Activated CD4-positive, alpha-beta T cell treated with anti-CD3 and anti-CD28 coated beads, Interleukin-2, amount 10 ng/mL, durations not matched to agents 7 days and 5 days (primary cell): ENCODE results near the gene CLTB. TPM values are rescaled to one million over a fixed set of nuclear protein-coding genes. Genes with fewer than 3 reads are reported as not detected.
"Not testable (repeated sequence)": the region's sequence is repeated elsewhere in the genome, so short reads cannot be mapped to it uniquely, and the experiment has no call there.

Experiments used
- CTCF ChIA-PET: fragments of 350-600 bp; sonication (Branson Sonifier 250); formaldehyde crosslinking; loops from one replicate; lab custom pipeline; 2021; ENCODE audit warnings: antibody characterized with exemption; lab: Charles Lee
- POLR2A ChIA-PET: fragments of 350-600 bp; sonication (Branson Sonifier 250); formaldehyde crosslinking; loops from one replicate; lab custom pipeline; 2021; ENCODE audit warnings: antibody characterized with exemption; lab: Charles Lee
- DNase-seq: peaks from one replicate; pipeline ENCODE4 v3.0.0-alpha.2; 2020
- H3K27ac Mint-ChIP-seq: one replicate; pipeline ENCODE4 v1.8.0; 2021; ENCODE audit warnings: mild to moderate bottlenecking, moderate library complexity, mixed read lengths
- H3K27me3 Mint-ChIP-seq: one replicate; pipeline ENCODE4 v1.8.0; 2021; ENCODE audit warnings: mixed read lengths
- H3K36me3 Mint-ChIP-seq: one replicate; pipeline ENCODE4 v1.8.0; 2021; ENCODE audit warnings: low read depth, mixed read lengths
- H3K4me1 Mint-ChIP-seq: one replicate; pipeline ENCODE4 v1.8.0; 2021; ENCODE audit warnings: mixed read lengths
- H3K4me3 Mint-ChIP-seq: one replicate; pipeline ENCODE4 v1.8.0; 2021; ENCODE audit warnings: mild to moderate bottlenecking, moderate library complexity, mixed read lengths
- H3K9me3 Mint-ChIP-seq: one replicate; pipeline ENCODE4 v1.8.0; 2021; ENCODE audit warnings: mixed read lengths
- total RNA-seq, 2 experiments: library from RNA; stranded (reverse); gene quantifications; one replicate each; pipeline ENCODE4 v1.2.3, GENCODE V29; 2021

The CLTB gene
- total RNA-seq, 2 experiments from 2014 or later, result 53.8 to 65.8 TPM

DNA sequence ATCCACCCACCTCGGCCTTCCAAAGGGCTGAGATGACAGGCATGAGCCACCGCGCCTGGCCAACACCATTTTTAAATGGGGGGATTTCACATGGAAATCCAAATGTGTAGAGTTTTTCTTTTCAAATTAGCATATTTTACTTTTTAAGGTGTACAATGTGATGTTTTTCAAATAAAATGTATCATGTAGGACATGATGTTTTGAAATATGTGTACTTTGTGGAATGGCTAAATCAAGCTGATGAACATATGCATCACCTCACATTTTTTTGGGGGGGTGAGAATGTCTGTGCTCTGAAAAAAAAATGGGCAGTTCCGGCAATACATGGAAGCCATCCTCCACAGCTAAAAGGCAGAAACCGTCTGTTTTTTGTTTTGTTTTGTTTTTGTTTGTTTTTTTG lies 28.4 kb upstream of the CLTB start:
- H3K36me3 Mint-ChIP-seq, result peaks cover 2% of the 10 kb centered on the region

DNA sequence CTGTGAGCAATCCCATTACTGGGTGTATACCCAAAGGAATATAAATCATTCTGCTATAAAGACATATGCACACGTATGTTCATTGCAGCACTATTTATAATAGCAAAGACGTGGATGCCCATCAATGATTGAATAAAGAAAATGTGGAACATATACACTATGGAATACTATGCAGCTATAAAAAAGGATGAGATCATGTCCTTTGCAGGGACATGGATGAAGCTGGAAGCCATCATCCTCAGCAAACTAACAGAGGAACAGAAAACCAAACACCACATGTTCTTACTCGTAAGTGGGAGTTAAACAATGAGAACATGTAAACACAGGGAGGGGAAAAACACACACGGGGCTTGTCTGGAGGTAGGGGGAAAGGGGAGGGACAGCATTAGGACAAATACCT lies 26.6 kb upstream of the CLTB start:
- POLR2A ChIA-PET, H3K9me3 Mint-ChIP-seq, H3K36me3 Mint-ChIP-seq, H3K4me3 Mint-ChIP-seq, H3K27me3 Mint-ChIP-seq, DNase-seq, H3K27ac Mint-ChIP-seq: not testable (repeated sequence)
- CTCF ChIA-PET, result interaction anchor here (1.2 kb wide), 1 partner anchor 99 kb away, joined by 3 read pairs; no protein-coding TSS in a partner anchor
- peaks cover 12% of the 10 kb centered on the region for H3K4me1 Mint-ChIP-seq

More for the DNA sequence above, 28.4 kb upstream of the CLTB start:
- H3K27ac Mint-ChIP-seq, result no peak overlapping the region
- no peak for DNase-seq
- no peak overlapping the region for H3K4me3 Mint-ChIP-seq
- ChIA-PET CTCF (no interaction called here), POLR2A (no interaction called here)
- H3K27me3 Mint-ChIP-seq, result peaks cover 9% of the 10 kb centered on the region
- peaks cover 22% of the 10 kb centered on the region for H3K4me1 Mint-ChIP-seq
- H3K9me3 Mint-ChIP-seq, result no peaks in the 10 kb centered on the region

GRCh38 chr5:176441921-176442323 lies 25.6 kb upstream of the CLTB start:
- Mint-ChIP-seq H3K4me3 (no peak overlapping the region), H3K36me3 (no peaks in the 10 kb centered on the region)
- CTCF ChIA-PET, result interaction anchor here (0.6 to 1.4 kb wide), 3 partner anchors 25 to 612 kb away, joined by 3 to 5 read pairs (median 4); partner anchors contain the start of gene CLTB

DNA sequence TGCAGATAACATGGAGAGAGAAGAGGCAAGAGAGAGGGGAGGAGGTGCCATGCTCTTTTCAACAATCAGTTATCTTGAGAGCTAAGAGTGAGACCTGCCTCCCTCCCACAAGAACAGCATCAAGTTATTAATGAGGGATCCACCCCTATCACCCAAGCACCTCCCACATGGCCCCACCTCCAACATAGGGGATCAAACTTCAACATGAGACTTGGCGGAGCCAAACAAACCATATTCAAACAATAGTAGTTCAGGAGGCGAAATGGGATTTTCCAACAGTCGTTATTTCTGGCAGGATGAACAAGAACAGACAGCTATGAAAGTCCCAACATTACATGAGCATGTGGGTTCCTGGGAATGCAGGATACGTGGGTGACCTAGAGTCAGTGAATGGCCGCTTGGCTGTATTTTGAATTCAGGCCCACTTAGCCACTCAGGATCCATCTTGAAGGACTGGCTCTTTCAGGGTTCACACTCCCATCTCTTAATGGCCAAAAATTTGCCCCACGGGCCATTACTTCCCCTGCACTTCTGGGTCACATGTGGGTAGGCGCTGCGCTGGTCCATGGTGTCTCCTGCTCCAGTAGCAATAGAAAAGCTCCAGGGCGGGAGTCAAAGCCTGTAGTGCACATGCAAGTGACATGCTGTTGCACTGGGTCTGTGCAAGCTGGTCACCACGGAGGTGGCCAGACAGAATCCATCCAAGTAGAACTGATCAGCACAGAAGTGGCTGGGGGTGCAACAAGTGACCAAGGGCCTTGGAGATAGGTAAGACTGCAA lies 24.8 kb upstream of the CLTB start:
- ChIA-PET POLR2A (no interaction called here), CTCF (interaction anchor here (1.4 kb wide), 1 partner anchor 24 kb away, joined by 4 read pairs; the partner anchor contains the start of gene CLTB)

More at GRCh38 chr5:176441921-176442323, 25.6 kb upstream of the CLTB start:
- POLR2A ChIA-PET, result no interaction called here
- Mint-ChIP-seq H3K9me3 (no peaks in the 10 kb centered on the region), H3K27me3 (peaks cover 9% of the 10 kb centered on the region), H3K27ac (no peak overlapping the region), H3K4me1 (peaks cover 13% of the 10 kb centered on the region)
- no peak for DNase-seq

GRCh38 chr5:176438959-176439757 lies 22.8 kb upstream of the CLTB start:
- no peaks in the 10 kb centered on the region for H3K36me3 Mint-ChIP-seq
- ChIA-PET CTCF (interaction anchor here (0.5 to 1.9 kb wide), 4 partner anchors 8 to 543 kb away, joined by 3 to 6 read pairs (median 5); no protein-coding TSS in a partner anchor), POLR2A (interaction anchor here (0.6 kb wide), 1 partner anchor 9 kb away, joined by 3 read pairs; the partner anchor contains the start of gene FAF2)
- H3K9me3 Mint-ChIP-seq, result no peaks in the 10 kb centered on the region
- no peak overlapping the region for H3K27ac Mint-ChIP-seq
- peaks cover 9% of the 10 kb centered on the region for H3K27me3 Mint-ChIP-seq
- peaks cover 11% of the 10 kb centered on the region for H3K4me1 Mint-ChIP-seq
- no peak for DNase-seq
- H3K4me3 Mint-ChIP-seq, result no peak overlapping the region

More for the DNA sequence above, 24.8 kb upstream of the CLTB start:
- H3K9me3 Mint-ChIP-seq, result no peaks in the 10 kb centered on the region
- H3K27me3 Mint-ChIP-seq, result peaks cover 9% of the 10 kb centered on the region
- H3K27ac Mint-ChIP-seq, result no peak overlapping the region
- H3K4me3 Mint-ChIP-seq, result no peak overlapping the region
- DNase-seq, result no peak
- no peaks in the 10 kb centered on the region for H3K36me3 Mint-ChIP-seq
- H3K4me1 Mint-ChIP-seq, result peaks cover 12% of the 10 kb centered on the region

GRCh38 chr5:176436656-176437055 lies 20.3 kb upstream of the CLTB start:
- POLR2A ChIA-PET, result no interaction called here
- Mint-ChIP-seq H3K27ac (peak overlapping the region; percentile 71), H3K36me3 (no peaks in the 10 kb centered on the region), H3K9me3 (peaks cover 6% of the 10 kb centered on the region), H3K27me3 (peaks cover 10% of the 10 kb centered on the region), H3K4me3 (peak overlapping the region; percentile 59), H3K4me1 (peaks cover 11% of the 10 kb centered on the region)
- peak; percentile 26 for DNase-seq
- CTCF ChIA-PET, result interaction anchor here (0.7 kb wide), 1 partner anchor 100 kb away, joined by 3 read pairs; the partner anchor contains the start of gene RNF44

DNA sequence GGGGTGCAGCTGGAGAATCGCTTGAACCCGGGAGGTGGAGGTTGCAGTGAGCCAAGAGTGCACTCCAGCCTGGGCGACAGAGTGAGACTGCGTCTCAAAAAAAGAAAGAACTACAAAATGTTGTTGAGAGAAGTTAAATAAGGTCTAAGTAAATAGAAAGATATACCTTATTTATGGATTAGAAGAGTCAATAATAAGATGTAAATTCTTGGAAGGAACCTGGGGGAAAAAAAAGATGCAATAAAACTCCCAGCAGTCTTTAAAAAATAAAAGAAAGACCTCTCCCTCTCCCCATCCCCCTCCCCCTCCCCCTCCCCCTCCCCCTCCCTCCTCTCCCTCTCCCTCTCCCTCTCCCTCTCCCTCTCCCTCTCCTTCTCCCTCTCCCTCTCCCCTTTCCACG lies 16.4 kb upstream of the CLTB start:
- no peak overlapping the region for H3K27ac Mint-ChIP-seq
- no peak overlapping the region for H3K4me3 Mint-ChIP-seq
- H3K27me3 Mint-ChIP-seq, result peaks cover 10% of the 10 kb centered on the region
- H3K36me3 Mint-ChIP-seq, result no peaks in the 10 kb centered on the region
- H3K9me3 Mint-ChIP-seq, result peaks cover 6% of the 10 kb centered on the region
- DNase-seq, result no peak
- POLR2A ChIA-PET, result no interaction called here
- peaks cover 20% of the 10 kb centered on the region for H3K4me1 Mint-ChIP-seq
- CTCF ChIA-PET, result interaction anchor here (0.6 to 1.8 kb wide), 2 partner anchors 12 to 1101 kb away, joined by 3 to 4 read pairs; no protein-coding TSS in a partner anchor

DNA sequence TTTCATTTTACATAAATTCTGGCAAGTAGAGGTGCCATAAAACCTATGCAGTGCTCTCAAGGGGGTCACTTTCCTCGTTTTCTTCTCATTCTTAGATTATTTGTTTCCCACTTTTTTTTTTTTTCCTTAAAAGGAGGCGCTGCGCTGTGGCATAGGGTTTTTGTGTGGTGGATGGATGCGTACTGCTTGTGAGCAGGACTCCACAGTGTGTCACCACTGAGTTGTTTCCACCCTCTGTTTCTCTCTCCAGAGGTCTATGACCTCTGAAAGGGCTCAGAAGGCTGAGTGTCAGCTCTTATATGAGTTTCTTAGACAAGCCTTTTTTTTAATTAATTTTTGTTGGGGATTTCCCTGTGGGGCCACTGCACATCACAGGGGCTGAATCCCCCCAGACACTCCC lies 13.6 kb upstream of the CLTB start:
- H3K4me1 Mint-ChIP-seq, result peaks cover 9% of the 10 kb centered on the region
- H3K9me3 Mint-ChIP-seq, result peaks cover 9% of the 10 kb centered on the region
- POLR2A ChIA-PET, result no interaction called here
- DNase-seq, result no peak
- peaks cover 3% of the 10 kb centered on the region for H3K36me3 Mint-ChIP-seq
- H3K27me3 Mint-ChIP-seq, result peaks cover 15% of the 10 kb centered on the region
- no peak overlapping the region for H3K4me3 Mint-ChIP-seq
- no peak overlapping the region for H3K27ac Mint-ChIP-seq
- CTCF ChIA-PET, result interaction anchor here (1.0 kb wide), 1 partner anchor 16 kb away, joined by 4 read pairs; no protein-coding TSS in a partner anchor

- ChIA-PET POLR2A (no interaction called here), CTCF (interaction anchor here (1.0 kb wide), 1 partner anchor 11 kb away, joined by 6 read pairs; the partner anchor contains the start of gene CLTB)
- peaks cover 9% of the 10 kb centered on the region for H3K9me3 Mint-ChIP-seq
Observed at GRCh38 chr5:176427971-176428370, 11.6 kb upstream of the CLTB start.

GRCh38 chr5:176426876-176427275 lies 10.5 kb upstream of the CLTB start:
- Mint-ChIP-seq H3K9me3 (peaks cover 5% of the 10 kb centered on the region), H3K27me3 (peaks cover 17% of the 10 kb centered on the region), H3K36me3 (peaks cover 3% of the 10 kb centered on the region), H3K4me3 (no peak overlapping the region), H3K4me1 (peaks cover 9% of the 10 kb centered on the region), H3K27ac (no peak overlapping the region)
- ChIA-PET CTCF (interaction anchor here (0.8 to 1.4 kb wide), 2 partner anchors 21 to 93 kb away, joined by 3 to 5 read pairs; no protein-coding TSS in a partner anchor), POLR2A (no interaction called here)
- DNase-seq, result no peak

More at GRCh38 chr5:176427971-176428370, 11.6 kb upstream of the CLTB start:
- Mint-ChIP-seq H3K4me1 (peaks cover 9% of the 10 kb centered on the region), H3K27me3 (peaks cover 15% of the 10 kb centered on the region), H3K4me3 (no peak overlapping the region), H3K36me3 (peaks cover 3% of the 10 kb centered on the region), H3K27ac (no peak overlapping the region)
- no peak for DNase-seq

- CTCF ChIA-PET, result interaction anchor here (1.4 kb wide), 1 partner anchor 22 kb away, joined by 5 read pairs; no protein-coding TSS in a partner anchor
Observed at GRCh38 chr5:176425791-176426190, 9.5 kb upstream of the CLTB start.

DNA sequence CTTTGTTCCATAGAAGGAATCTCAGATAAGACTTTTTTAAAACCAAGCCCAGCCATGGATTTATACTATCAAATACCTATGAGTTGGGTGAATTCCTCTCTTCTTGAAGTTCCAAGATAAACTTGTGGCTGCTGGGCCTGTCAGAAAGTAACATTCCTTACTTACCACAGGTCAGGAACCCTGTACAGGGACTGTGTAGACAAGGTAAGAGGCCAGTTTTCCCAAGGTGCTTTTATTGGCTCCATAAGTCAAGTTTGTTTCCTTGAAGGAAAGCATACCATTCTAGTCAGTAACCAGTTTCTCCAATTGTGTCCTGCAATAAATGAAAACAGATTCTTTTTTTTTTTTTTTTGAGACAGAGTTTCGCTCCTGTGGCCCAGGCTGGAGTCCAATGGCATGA lies 8.8 kb upstream of the CLTB start:
- ChIA-PET CTCF (interaction anchor here (1.4 kb wide), 1 partner anchor 23 kb away, joined by 5 read pairs; no protein-coding TSS in a partner anchor), POLR2A (no interaction called here)
- no peak overlapping the region for H3K27ac Mint-ChIP-seq
- DNase-seq, result no peak
- peaks cover 4% of the 10 kb centered on the region for H3K4me1 Mint-ChIP-seq
- H3K27me3 Mint-ChIP-seq, result peaks cover 25% of the 10 kb centered on the region
- no peak overlapping the region for H3K4me3 Mint-ChIP-seq
- H3K9me3 Mint-ChIP-seq, result peaks cover 4% of the 10 kb centered on the region
- H3K36me3 Mint-ChIP-seq, result peaks cover 3% of the 10 kb centered on the region

More at GRCh38 chr5:176425791-176426190, 9.5 kb upstream of the CLTB start:
- Mint-ChIP-seq H3K27ac (no peak overlapping the region), H3K27me3 (peaks cover 24% of the 10 kb centered on the region), H3K4me3 (no peak overlapping the region), H3K36me3 (peaks cover 3% of the 10 kb centered on the region), H3K4me1 (peaks cover 9% of the 10 kb centered on the region), H3K9me3 (peaks cover 4% of the 10 kb centered on the region)
- no peak for DNase-seq
- POLR2A ChIA-PET, result no interaction called here
